KMS-11 (cell line): ENCODE measurements around the gene SAC3D1.

Source experiments
- H2AFZ ChIP-seq: fragments of 200-600 bp; sonication (generic); 2 replicates; pipeline ENCODE4 v1.6.1; 2016; ENCODE audit warnings: antibody characterized with exemption, mixed run types, low read depth
- H3K27ac ChIP-seq: fragments of 200-600 bp; sonication (generic); 2 replicates; pipeline ENCODE4 v1.6.1; 2016; ENCODE audit warnings: mild to moderate bottlenecking, mixed run types
- H3K27me3 ChIP-seq: fragments of 200-600 bp; sonication (generic); 2 replicates; pipeline ENCODE4 v1.6.1; 2017; ENCODE audit warnings: mild to moderate bottlenecking, low read depth, mixed run types, moderate library complexity; ENCODE audit not compliant: insufficient read depth
- H3K36me3 ChIP-seq: fragments of 200-600 bp; sonication (generic); 2 replicates; pipeline ENCODE4 v1.6.1; 2017; ENCODE audit warnings: mild to moderate bottlenecking, mixed run types; ENCODE audit not compliant: insufficient read depth
- H3K4me1 ChIP-seq: fragments of 200-600 bp; sonication (generic); 2 replicates; pipeline ENCODE4 v1.6.1; 2016; ENCODE audit warnings: mild to moderate bottlenecking, low read depth, mixed run types; ENCODE audit not compliant: poor library complexity, severe bottlenecking
- H3K4me2 ChIP-seq: fragments of 200-600 bp; sonication (generic); 2 replicates; pipeline ENCODE4 v1.7.0; 2016; ENCODE audit warnings: mild to moderate bottlenecking, mixed run types
- H3K4me3 ChIP-seq: fragments of 200-600 bp; sonication (generic); IDR thresholded peaks from 2 replicates; pipeline ENCODE4 v1.6.1; 2017; ENCODE audit warnings: low read depth, low read length, mixed read lengths; ENCODE audit not compliant: insufficient read depth
- H3K79me2 ChIP-seq: fragments of 200-600 bp; sonication (generic); 2 replicates; pipeline ENCODE4 v1.6.1; 2016; ENCODE audit warnings: low read depth, mixed run types; ENCODE audit not compliant: insufficient read depth
- H3K9ac ChIP-seq: fragments of 200-600 bp; sonication (generic); 2 replicates; pipeline ENCODE4 v1.6.1; 2016; ENCODE audit warnings: mild to moderate bottlenecking, mixed run types
- H4K20me1 ChIP-seq: fragments of 200-600 bp; sonication (generic); 2 replicates; pipeline ENCODE4 v1.6.1; 2016; ENCODE audit warnings: mild to moderate bottlenecking, mixed run types; ENCODE audit not compliant: insufficient read depth
- TF ChIP-seq, protein P1 (sequence below): fragments of 200-600 bp; sonication (generic); conservative IDR thresholded peaks from 2 replicates; pipeline ENCODE4 v1.6.1; 2017; ENCODE audit warnings: low read depth, mild to moderate bottlenecking, antibody characterized with exemption, low read length, moderate library complexity, mixed read lengths

SAC3D1 gene

DNA sequence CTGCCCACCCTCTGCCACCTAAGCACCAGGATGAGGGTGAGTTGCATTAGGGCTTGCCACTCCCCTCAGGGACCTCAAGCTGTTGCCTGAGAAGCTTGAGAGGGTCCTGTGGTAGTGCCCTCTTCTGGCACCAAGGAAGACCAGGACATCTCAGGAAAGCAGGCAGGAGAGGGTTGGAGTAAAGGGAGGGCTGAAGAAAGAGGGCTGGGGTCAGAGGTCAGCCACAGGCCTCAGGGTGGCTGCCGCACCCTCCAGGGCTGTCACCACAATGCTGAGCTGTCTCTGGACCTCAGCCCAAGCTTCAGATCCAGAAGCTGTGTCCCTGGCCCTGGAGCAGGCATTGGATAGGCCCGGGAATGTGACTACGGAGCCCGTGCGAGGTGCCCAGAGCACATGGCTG is 4.1 kb downstream of the SAC3D1 start:
- Histone ChIP-seq H3K9ac (no peak overlapping the region), H4K20me1 (no peaks in the 10 kb centered on the region), H3K27ac (no peak overlapping the region)

GRCh38 chr11:65045728-65046127 is 4.7 kb downstream of the SAC3D1 start:
- Histone ChIP-seq H2AFZ (no peak overlapping the region), H3K9ac (no peak overlapping the region), H3K4me1 (peaks cover 23% of the 10 kb centered on the region), H3K4me2 (no peak overlapping the region), H3K36me3 (no peaks in the 10 kb centered on the region), H3K79me2 (peaks cover 13% of the 10 kb centered on the region), H3K27ac (no peak overlapping the region), H4K20me1 (no peaks in the 10 kb centered on the region), H3K27me3 (no peaks in the 10 kb centered on the region), H3K4me3 (no peak overlapping the region)
- TF ChIP-seq, protein P1, sequence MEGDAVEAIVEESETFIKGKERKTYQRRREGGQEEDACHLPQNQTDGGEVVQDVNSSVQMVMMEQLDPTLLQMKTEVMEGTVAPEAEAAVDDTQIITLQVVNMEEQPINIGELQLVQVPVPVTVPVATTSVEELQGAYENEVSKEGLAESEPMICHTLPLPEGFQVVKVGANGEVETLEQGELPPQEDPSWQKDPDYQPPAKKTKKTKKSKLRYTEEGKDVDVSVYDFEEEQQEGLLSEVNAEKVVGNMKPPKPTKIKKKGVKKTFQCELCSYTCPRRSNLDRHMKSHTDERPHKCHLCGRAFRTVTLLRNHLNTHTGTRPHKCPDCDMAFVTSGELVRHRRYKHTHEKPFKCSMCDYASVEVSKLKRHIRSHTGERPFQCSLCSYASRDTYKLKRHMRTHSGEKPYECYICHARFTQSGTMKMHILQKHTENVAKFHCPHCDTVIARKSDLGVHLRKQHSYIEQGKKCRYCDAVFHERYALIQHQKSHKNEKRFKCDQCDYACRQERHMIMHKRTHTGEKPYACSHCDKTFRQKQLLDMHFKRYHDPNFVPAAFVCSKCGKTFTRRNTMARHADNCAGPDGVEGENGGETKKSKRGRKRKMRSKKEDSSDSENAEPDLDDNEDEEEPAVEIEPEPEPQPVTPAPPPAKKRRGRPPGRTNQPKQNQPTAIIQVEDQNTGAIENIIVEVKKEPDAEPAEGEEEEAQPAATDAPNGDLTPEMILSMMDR: no peak

More for the DNA sequence above, 4.1 kb downstream of the SAC3D1 start:
- Histone ChIP-seq H3K4me3 (no peak overlapping the region), H2AFZ (no peak overlapping the region), H3K36me3 (no peaks in the 10 kb centered on the region), H3K4me2 (no peak overlapping the region), H3K27me3 (no peaks in the 10 kb centered on the region), H3K4me1 (peaks cover 25% of the 10 kb centered on the region), H3K79me2 (peaks cover 13% of the 10 kb centered on the region)
- TF ChIP-seq, protein P1: no peak

- Histone ChIP-seq H3K4me1 (peaks cover 27% of the 10 kb centered on the region), H4K20me1 (no peaks in the 10 kb centered on the region), H3K27me3 (no peaks in the 10 kb centered on the region), H3K79me2 (peaks cover 2% of the 10 kb centered on the region), H3K4me2 (no peak overlapping the region), H3K9ac (no peak overlapping the region), H2AFZ (no peak overlapping the region), H3K27ac (no peak overlapping the region), H3K36me3 (no peaks in the 10 kb centered on the region), H3K4me3 (no peak overlapping the region)
- TF ChIP-seq, protein P1: no peak
Measured at GRCh38 chr11:65047581-65048422, 6.8 kb downstream of the SAC3D1 start.

DNA sequence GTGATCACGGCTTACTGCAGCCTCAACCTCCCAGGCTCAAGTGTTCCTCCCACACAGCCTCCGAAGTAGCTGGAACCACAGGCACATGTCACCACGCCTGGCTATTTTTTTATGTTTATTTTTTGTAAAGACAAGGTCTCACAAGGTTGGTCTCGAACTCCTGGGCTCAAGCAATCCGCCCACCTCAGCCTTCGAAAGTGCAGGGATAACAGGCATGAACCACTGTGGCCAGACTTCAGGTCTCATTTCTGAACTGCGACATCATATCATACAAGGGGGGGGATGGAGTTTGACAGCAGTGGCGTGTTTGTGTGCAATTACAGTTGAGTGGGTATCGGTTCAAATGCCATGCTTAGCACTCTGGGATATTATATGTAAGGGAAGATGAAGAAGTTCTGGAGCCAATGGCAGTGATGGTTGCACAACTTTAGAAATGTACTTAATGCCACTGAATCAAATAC is 10.4 kb downstream of the SAC3D1 start:
- Histone ChIP-seq H4K20me1 (no peaks in the 10 kb centered on the region), H3K4me3 (no peak overlapping the region), H3K27me3 (no peaks in the 10 kb centered on the region), H3K9ac (no peak overlapping the region), H3K79me2 (no peaks in the 10 kb centered on the region), H2AFZ (no peak overlapping the region), H3K4me2 (no peak overlapping the region), H3K27ac (no peak overlapping the region), H3K4me1 (peaks cover 28% of the 10 kb centered on the region), H3K36me3 (no peaks in the 10 kb centered on the region)
- TF ChIP-seq, protein P1: no peak
